ENCODE data around the gene AEBP1. TPM values are rescaled to one million over a fixed set of nuclear protein-coding genes. Genes with fewer than 3 reads are reported as not detected.

Gene AEBP1
- total RNA-seq, 2 donors from 2014 or later, result 84.4 to 193 TPM

DNA sequence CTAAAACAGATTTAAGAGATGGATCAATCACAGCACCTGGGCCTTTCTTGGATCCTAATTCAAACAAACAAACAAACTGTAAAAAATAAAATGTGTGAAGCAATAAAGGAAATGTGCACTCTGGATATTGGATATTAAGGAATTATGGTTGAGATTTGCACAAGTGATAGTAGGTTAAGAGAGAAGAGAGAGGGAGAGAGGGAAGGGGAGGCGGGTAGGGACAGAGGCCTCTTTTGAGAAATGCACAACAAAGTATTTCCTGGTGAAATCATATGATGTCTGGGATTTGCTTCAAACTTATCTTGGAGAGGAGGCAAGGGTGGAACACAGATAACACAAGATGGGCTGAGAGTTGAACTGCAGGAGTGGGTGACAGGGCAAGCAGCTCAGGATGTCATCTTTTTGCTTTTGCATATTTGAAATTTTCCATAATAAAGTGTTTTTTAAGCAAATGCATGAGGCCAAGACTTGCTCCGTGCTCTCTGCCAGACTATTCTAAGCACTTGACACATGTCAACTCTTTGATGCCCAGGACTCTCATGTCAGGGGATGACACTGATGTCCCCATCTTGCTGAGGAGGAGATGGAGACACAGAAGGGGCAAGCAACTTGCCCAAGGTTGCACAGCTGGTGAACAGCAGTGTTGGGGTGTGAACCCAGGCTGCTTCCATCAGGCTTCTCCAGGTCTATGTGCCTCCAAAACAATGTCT lies 9.1 kb upstream of the AEBP1 start:
- Histone ChIP-seq H3K4me1 (peaks cover 0 to 20% of the 10 kb centered on the region in 2 donors), H3K36me3 (no peaks in the 10 kb centered on the region)
- no peak for DNase-seq (ENCODE audit: low spot score)

DNA sequence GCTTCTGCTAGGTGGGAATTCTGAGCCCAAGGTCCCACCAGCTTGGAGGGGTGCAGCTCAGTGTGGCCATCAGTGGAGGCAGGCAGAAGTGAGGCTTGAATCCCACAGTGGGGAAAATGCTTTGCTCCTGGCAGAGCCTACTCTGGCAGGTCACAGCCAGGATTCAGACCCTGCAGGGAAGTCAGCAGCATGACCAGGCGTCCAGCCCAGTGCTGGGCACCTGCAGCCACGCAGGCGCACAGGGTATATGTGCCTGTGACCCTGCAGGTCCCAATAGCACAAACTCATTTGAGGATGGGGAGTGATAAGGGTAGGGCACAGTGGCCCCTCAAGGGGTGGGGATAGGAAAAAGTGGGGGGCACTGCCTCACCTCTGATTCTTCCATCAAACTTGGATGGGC lies 8.4 kb upstream of the AEBP1 start:
- H3K9me3 ChIP-seq, result no peaks in the 10 kb centered on the region
- no peaks in the 10 kb centered on the region for H3K27me3 ChIP-seq
- no peak for DNase-seq (ENCODE audit: low spot score)
- no peak overlapping the region for H3K27ac ChIP-seq
- no peak for TF ChIP-seq CTCF (IDR thresholded peaks at IDR 0.05)
- no peaks in the 10 kb centered on the region for H3K36me3 ChIP-seq
- peaks cover 0 to 24% of the 10 kb centered on the region in 2 donors for H3K4me1 ChIP-seq
- no peak overlapping the region for H3K4me3 ChIP-seq

More for the DNA sequence above, 9.1 kb upstream of the AEBP1 start:
- no peaks in the 10 kb centered on the region for H3K27me3 ChIP-seq
- no peaks in the 10 kb centered on the region for H3K9me3 ChIP-seq
- peak overlapping the region in 1 of 2 donors; percentile 27 for H3K27ac ChIP-seq
- H3K4me3 ChIP-seq, result no peak overlapping the region
- no peak for TF ChIP-seq CTCF (IDR thresholded peaks at IDR 0.05)

DNA sequence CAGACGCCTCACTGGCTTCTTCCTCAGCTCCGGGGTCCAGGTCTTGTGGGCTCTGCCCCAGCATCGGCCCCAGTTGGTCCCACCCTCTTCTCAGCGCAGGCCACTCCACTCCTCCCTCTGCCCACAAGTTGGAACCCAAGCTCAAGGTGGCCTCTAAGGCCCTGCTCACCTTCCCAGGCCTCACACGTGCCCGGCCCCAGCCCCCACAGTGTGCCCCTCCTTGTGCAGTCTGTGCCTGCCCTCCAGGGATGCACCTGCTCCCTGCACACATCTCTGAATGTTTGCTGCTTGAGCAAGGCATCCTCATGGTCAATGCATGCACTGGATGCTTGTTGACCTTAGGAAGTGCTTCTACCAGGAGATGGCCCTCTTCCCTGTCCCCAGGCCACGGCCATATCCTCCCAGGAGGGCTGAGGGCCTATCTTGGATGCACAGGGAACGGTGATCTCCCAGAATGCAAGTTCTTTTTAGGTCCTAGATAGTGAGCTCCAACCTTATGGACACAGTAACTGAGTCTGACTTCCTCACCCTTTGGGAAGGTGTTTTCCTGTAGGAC lies 7.7 kb upstream of the AEBP1 start:
- H3K4me3 ChIP-seq, result no peak overlapping the region
- DNase-seq (ENCODE audit: low spot score), result no peak
- H3K27me3 ChIP-seq, result no peaks in the 10 kb centered on the region
- H3K27ac ChIP-seq, result no peak overlapping the region
- no peak for TF ChIP-seq CTCF (IDR thresholded peaks at IDR 0.05)
- no peaks in the 10 kb centered on the region for H3K9me3 ChIP-seq
- H3K36me3 ChIP-seq, result no peaks in the 10 kb centered on the region
- peaks cover 0 to 30% of the 10 kb centered on the region in 2 donors for H3K4me1 ChIP-seq

DNA sequence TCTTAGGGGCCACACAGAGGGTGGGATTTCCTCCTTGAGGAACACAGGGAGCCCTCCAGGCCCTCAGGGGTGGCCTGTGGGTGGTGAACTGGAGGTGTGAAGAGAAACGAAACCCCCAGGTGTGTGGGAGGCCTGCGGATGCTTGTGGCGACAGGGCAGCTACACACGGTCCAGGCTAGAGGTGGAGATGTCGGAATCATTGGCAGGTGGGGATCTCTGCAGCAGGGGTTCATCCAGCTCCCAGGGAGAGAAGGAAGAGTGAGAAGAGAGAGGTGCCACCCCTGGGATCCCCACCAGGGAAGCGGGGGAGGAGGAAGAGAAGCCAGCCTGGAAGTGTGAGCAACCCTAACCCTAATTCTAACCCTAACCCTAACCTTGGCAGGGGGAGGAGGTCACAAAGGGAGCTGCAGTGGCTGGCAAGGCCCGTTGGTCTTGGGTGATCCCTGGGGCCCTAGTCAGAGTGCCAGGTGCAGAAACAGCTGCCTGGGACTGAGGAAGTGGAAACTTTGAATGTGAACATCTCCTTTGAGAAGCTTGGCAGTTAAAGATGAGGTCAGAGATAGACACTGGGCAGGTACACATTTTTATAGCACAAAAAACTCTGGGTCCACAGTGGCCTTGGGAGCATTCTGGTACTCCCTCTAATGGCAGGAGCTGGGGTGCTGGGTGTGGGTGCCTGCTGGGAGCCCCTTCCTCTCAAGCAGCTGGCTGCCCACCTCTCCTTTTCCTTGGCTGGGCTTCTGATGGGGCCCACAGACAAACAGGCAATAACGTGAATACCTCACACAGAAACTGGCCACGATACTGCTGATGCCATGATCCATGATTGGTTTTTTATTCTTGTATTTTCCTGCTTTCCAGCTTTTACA lies 6.8 kb upstream of the AEBP1 start:
- H3K27me3 ChIP-seq, result no peaks in the 10 kb centered on the region
- no peak overlapping the region for H3K4me3 ChIP-seq
- H3K36me3 ChIP-seq, result no peaks in the 10 kb centered on the region
- H3K4me1 ChIP-seq, result peaks cover 0 to 38% of the 10 kb centered on the region in 2 donors
- no peak overlapping the region for H3K27ac ChIP-seq
- no peak for TF ChIP-seq CTCF (IDR thresholded peaks at IDR 0.05)
- DNase-seq (ENCODE audit: low spot score), result no peak
- H3K9me3 ChIP-seq, result no peaks in the 10 kb centered on the region

DNA sequence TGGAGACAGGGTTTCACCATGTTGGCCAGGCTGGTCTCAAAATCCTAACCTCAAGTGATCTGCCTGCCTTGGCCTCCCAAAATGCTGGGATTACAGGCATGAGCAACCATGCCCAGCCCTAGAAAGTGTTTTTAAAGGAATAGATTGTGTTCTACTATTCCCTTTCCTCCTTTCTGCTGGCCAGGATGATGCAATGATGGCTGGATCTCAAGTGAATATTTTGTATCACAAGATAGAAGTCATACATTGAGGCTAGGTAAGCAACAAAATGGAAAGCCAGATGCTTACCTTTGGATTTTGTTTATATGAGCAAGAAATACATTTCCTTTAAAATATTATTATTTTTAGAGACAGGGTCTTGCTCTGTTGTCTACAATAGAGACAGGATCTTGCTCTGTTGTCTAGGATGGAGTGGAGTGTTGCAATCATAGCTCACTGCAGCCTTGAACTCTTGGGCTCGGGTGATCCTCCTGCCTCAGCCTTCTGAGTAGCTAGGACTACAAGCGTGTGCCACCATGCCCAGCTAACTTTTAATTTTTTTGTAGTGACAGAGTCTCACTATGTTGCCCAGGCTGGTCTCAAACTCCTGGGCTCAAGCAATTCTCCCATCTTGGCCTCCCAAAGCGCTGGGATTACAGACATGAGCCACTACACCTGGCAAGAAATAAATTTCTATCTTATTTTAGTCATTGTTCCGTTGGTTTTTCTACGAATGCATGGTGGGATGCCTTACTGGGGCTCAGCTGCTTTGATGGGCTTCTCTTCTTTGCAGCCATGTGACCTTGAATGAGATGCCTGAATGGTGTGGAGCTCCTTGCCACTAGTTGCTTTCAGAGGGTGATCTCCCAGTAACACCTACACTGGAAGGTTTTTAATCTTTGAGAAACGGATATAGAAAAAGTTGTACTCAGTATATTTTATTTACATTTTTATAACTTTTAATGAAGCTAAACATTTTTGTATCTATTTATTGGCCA lies 5.8 kb upstream of the AEBP1 start:
- no peak for TF ChIP-seq CTCF (IDR thresholded peaks at IDR 0.05)
- Histone ChIP-seq H3K9me3 (no peaks in the 10 kb centered on the region), H3K27ac (peak overlapping the region in 1 of 2 donors; percentile 10), H3K4me1 (peaks cover 0 to 44% of the 10 kb centered on the region in 2 donors), H3K4me3 (no peak overlapping the region), H3K27me3 (no peaks in the 10 kb centered on the region), H3K36me3 (no peaks in the 10 kb centered on the region)
- no peak for DNase-seq (ENCODE audit: low spot score)

All from right atrium auricular region (tissue), 2 donors.